OCI-LY3 (cell line): ENCODE data around the gene TLN1.

Experiments used
- CTCF ChIP-seq: fragments of 200-600, 300-600 bp; sonication (generic); IDR thresholded peaks from 2 replicates; pipeline ENCODE4 v1.5.1; 2014; ENCODE audit warnings: antibody characterized with exemption, low read length, low read depth
- EZH2phosphoT487 ChIP-seq: fragments of 200-600 bp; shearing (Covaris generic); IDR thresholded peaks from 2 replicates; pipeline ENCODE4 v1.6.1; 2018; ENCODE audit warnings: antibody characterized with exemption, mixed run types, low read depth

- TF ChIP-seq CTCF (no peak), EZH2phosphoT487 (no peak)
These were observed 8.6 kb downstream of the TLN1 start for GRCh38 chr9:35723426-35723825.
